ENCODE results near the gene TPTE2. TPM values are rescaled to one million over a fixed set of nuclear protein-coding genes. Genes with fewer than 3 reads are reported as not detected.
A peak's percentile ranks its signal among the peaks of the same experiment; 100 is the strongest.
"Not testable (repeated sequence)": the region's sequence is repeated elsewhere in the genome, so short reads cannot be mapped to it uniquely, and the experiment has no call there.

Gene TPTE2
- total RNA-seq, 3 donors from 2014 or later = 0.29 to 0.33 TPM; not detected in 1

- no peak overlapping the region for H3K4me3 ChIP-seq
- no peaks in the 10 kb centered on the region for H3K4me1 ChIP-seq
- DNase-seq (ENCODE audit: low spot score in 2 of 2) = no peak
- no peak overlapping the region for H3K27ac ChIP-seq
- TF ChIP-seq POLR2A (IDR thresholded peaks at IDR 0.05) (no peak), CTCF (IDR thresholded peaks at IDR 0.05) (no peak), POLR2AphosphoS5 (IDR thresholded peaks at IDR 0.05) (no peak)
- no peaks in the 10 kb centered on the region for H3K27me3 ChIP-seq
- intact Hi-C loops (cut with DNase I; ENCODE audit: low total_unique reads) = loop anchor here (10.0 kb wide), 1 partner anchor 266 kb away; the partner anchor contains the start of gene PSPC1
- H3K9me3 ChIP-seq = no peaks in the 10 kb centered on the region
- no peaks in the 10 kb centered on the region for H3K36me3 ChIP-seq
These were observed 42.3 kb downstream of the TPTE2 start for GRCh38 chr13:19519049-19519448.

- intact Hi-C loops (cut with DNase I; ENCODE audit: low total_unique reads); H3K4me1 ChIP-seq; DNase-seq (ENCODE audit: low spot score in 2 of 2); H3K4me3 ChIP-seq; H3K27ac ChIP-seq; H3K27me3 ChIP-seq; H3K36me3 ChIP-seq; H3K9me3 ChIP-seq: not testable (repeated sequence)
These were observed 53.7 kb downstream of the TPTE2 start for GRCh38 chr13:19507623-19508022.

GRCh38 chr13:19460126-19460525 is 101.2 kb downstream of the TPTE2 start:
- H3K9me3 ChIP-seq; intact Hi-C loops (cut with DNase I; ENCODE audit: low total_unique reads); H3K4me3 ChIP-seq; H3K36me3 ChIP-seq; DNase-seq (ENCODE audit: low spot score in 2 of 2); H3K4me1 ChIP-seq; H3K27me3 ChIP-seq; H3K27ac ChIP-seq: not testable (repeated sequence)

GRCh38 chr13:19439056-19439686 is 122.2 kb downstream of the TPTE2 start:
- peak in 1 of 3 donors; percentile 26 for TF ChIP-seq CTCF (IDR thresholded peaks at IDR 0.05)
- peak in 1 of 2 donors; percentile 18 for DNase-seq (ENCODE audit: low spot score in 2 of 2)
- H3K4me3 ChIP-seq; H3K9me3 ChIP-seq; H3K27me3 ChIP-seq; H3K4me1 ChIP-seq; H3K27ac ChIP-seq; intact Hi-C loops (cut with DNase I; ENCODE audit: low total_unique reads); H3K36me3 ChIP-seq: not testable (repeated sequence)

- H3K27ac ChIP-seq; DNase-seq (ENCODE audit: low spot score in 2 of 2); H3K9me3 ChIP-seq; H3K4me1 ChIP-seq; H3K4me3 ChIP-seq; H3K36me3 ChIP-seq; intact Hi-C loops (cut with DNase I; ENCODE audit: low total_unique reads); H3K27me3 ChIP-seq: not testable (repeated sequence)
These were observed 123.6 kb downstream of the TPTE2 start for GRCh38 chr13:19437780-19438179.

- H3K36me3 ChIP-seq; intact Hi-C loops (cut with DNase I; ENCODE audit: low total_unique reads): not testable (repeated sequence)
These were observed 139.1 kb downstream of the TPTE2 start for GRCh38 chr13:19422236-19422635.

GRCh38 chr13:19412494-19412893 is 148.8 kb downstream of the TPTE2 start:
- peaks cover 4 to 21% of the 10 kb centered on the region in 2 donors for H3K9me3 ChIP-seq
- H3K4me3 ChIP-seq; intact Hi-C loops (cut with DNase I; ENCODE audit: low total_unique reads): not testable (repeated sequence)

More at GRCh38 chr13:19422236-19422635, 139.1 kb downstream of the TPTE2 start:
- H3K27me3 ChIP-seq; H3K27ac ChIP-seq; DNase-seq (ENCODE audit: low spot score in 2 of 2); H3K9me3 ChIP-seq; H3K4me1 ChIP-seq; H3K4me3 ChIP-seq: not testable (repeated sequence)

GRCh38 chr13:19382746-19383511 is 178.4 kb downstream of the TPTE2 start:
- H3K4me1 ChIP-seq; intact Hi-C loops (cut with DNase I; ENCODE audit: low total_unique reads); H3K27ac ChIP-seq; H3K27me3 ChIP-seq; DNase-seq (ENCODE audit: low spot score in 2 of 2); H3K9me3 ChIP-seq; H3K4me3 ChIP-seq; H3K36me3 ChIP-seq: not testable (repeated sequence)

More at GRCh38 chr13:19412494-19412893, 148.8 kb downstream of the TPTE2 start:
- H3K4me1 ChIP-seq; H3K27ac ChIP-seq; DNase-seq (ENCODE audit: low spot score in 2 of 2); H3K27me3 ChIP-seq; H3K36me3 ChIP-seq: not testable (repeated sequence)
